G401 (cell line): ENCODE measurements around the gene ANKMY2. TPM values are rescaled to one million over a fixed set of nuclear protein-coding genes. Genes with fewer than 3 reads are reported as not detected.
"Not testable (repeated sequence)": the region's sequence is repeated elsewhere in the genome, so short reads cannot be mapped to it uniquely, and the experiment has no call there.

ENCODE experiments used
- DNase-seq: peaks from one replicate; pipeline ENCODE4 v3.0.0-alpha.2; 2015; ENCODE audit warnings: low spot score
- in situ Hi-C: cut with HindIII; loops from 2 replicates; pipeline ENCODE4 v1.10.0; 2016; ENCODE audit warnings: low sequenced_read_pairs, mixed read lengths
- total RNA-seq: library from RNA; depleted of rRNA; stranded (reverse); fragments of >200 nt; shearing (Covaris generic); gene quantifications from 2 replicates; pipeline ENCODE4 v1.2.3, GENCODE V29; 2014

The ANKMY2 gene
- total RNA-seq, 1 experiment from 2014 or later, result 20.5 TPM

DNA sequence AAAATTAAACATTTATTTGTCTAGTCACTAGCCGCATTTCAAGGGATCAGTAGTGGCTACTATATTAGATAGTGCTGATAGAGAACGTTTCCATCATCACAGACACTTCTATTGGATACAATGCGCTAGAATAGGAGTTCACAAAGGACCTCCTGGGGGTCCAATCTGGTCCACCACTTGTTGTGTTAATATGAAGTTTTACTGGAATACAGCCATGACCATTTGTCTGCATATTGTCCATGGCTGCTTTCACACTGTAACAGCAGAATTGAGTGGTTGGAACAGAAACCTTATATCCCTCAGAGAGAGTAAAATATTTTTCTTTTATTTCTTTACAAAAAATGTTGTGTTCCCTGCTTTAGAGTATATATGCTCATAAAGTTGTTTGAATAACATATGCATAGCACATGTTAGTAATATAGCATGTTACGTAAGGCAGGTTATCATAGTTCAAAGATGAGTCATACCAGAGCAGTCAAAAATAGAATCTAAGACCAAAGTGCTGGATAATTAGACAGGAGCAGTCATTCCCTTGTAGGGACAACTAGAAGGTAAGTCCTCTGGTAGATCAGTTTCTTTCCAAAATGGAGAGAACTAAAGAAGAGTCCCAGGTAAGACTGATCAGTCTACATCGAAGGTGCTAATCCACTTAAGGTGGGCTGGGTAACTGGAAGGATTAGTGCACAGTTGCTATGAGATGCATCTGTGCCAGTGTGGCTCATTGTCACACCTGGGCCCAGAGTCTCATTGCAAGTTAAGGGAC lies 15.3 kb upstream of the ANKMY2 start:
- in situ Hi-C loops, result no loop called here
- DNase-seq, result peak; percentile 19

DNA sequence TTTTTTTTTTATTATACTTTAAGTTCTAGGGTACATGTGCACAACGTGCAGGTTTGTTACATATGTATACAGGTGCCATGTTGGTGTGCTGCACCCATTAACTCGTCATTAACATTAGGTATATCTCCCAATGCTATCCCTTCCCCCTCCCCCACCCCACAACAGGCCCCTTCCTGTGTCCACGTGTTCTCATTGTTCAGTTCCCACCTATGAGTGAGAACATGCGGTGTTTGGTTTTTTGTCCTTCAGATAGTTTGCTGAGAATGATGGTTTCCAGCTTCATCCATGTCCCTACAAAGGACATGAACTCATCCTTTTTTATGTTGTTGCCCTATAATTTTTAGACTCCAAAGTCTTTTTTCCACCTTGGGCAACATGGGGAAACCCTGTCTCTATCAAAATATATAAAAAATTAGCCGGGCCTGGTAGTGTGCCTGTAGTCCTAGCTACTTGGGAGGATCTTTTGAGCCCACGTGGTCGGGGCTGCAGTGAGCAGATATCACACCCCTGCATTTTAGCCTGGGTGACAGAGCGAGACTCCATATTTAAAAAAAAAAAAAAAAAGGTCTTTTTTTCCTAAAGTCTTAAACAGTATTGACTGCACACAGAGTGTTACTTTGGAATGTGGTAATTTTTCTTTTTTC lies 14.4 kb upstream of the ANKMY2 start:
- DNase-seq, in situ Hi-C loops: not testable (repeated sequence)

DNA sequence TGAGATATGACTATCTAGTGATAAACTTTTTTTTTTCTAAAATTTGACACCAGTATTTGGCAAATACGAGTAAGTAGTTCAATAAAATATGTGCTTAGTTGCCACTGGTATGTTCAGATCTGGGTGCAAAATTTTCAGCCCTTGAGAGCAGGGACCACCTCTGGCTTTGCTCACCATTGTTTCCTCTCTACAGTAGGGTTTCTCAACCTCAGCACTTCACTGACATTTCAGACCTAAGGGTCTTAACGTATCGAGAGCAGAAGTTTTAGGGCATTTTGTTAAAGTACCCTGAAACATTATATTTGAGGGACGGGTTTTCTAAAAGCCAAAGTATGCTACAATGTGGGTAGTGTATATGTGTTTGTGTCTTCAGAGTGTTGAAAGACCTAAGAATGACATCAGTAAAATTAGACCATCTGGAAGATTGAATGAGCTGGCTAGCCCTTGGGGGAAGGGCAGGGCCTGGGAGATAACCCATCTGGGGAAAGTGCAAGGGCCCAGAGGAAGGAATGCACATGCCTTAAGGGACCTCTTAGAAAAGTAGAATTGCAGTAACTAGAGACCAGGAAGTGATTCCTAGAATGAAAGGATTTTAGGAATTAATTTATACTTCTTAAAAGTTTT lies 12.2 kb upstream of the ANKMY2 start:
- in situ Hi-C loops, result no loop called here
- DNase-seq, result no peak

DNA sequence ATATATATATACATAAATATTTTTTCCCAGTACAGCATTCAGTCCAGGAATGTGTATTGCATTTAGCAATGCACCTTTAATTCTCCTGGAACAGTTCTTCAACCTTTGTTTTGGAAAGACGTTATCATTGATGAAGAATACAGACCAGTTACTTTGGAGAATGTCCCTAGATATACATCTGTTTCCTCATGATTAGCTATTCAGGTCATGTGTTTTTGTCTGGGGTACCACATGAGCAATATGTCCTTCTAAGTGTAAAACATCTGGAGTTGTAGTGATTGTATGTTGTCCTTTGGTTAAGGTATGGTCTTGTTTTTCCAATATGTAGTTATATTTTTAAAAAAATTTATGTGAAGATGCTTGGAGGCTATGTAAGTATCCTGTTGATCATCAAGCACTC lies 10.6 kb upstream of the ANKMY2 start:
- in situ Hi-C loops, result no loop called here
- DNase-seq, result no peak

DNA sequence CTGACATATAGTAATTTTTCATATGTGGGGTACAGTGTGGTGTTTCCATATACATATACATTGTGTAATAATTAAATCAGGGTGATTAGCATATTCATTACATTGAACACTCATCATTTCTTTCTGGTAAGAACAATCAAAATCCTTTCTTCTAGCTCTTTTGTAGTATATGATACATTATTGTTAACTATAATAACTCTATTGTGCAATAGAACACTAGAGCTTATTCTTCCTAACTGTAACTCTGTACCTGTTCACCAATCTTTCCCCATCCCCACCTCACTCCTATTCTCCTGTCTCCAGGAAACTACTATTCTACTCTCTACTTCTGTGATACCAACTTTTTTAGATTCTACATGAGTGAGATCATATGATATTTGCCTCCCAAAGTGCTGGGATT lies 9.8 kb upstream of the ANKMY2 start:
- no peak for DNase-seq

DNA sequence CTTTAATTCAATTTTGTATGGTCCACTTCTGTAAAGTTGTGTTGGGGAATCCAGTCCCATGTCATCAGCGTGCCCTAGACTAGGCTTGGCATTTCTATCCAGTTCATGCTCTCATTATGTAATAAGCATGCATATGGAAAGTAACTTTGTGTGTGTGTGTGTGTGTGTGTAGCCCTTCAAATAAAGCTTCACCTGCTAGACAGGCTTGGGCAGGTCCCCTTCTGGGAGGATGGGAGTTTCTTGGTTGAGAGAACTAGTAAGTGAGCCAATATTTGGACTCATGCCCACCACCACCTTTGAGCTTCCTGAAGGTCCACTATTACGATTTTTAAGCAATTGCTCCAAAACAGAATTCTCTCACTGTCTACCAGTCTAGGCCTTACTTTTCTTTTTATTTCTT lies 7.3 kb upstream of the ANKMY2 start:
- DNase-seq, result no peak
- in situ Hi-C loops, result no loop called here

More for the DNA sequence above, 9.8 kb upstream of the ANKMY2 start:
- in situ Hi-C loops, result no loop called here

DNA sequence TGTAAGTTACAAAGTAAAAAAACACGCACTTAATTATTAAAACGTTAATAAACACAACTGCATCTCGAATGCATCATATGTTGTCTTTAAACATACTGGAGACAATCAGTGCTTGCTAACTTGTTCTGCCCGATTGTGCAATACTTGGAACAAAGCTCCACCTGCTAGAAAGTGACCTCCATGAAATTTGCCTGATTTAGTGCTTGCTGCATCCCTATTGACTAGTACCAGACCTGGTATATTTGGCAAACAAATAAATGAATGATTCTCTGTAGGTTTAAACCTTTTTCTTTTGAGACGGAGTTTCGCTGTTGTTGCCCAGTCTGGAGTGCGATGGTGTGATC lies 6.7 kb upstream of the ANKMY2 start:
- no peak for DNase-seq
- in situ Hi-C loops, result no loop called here

DNA sequence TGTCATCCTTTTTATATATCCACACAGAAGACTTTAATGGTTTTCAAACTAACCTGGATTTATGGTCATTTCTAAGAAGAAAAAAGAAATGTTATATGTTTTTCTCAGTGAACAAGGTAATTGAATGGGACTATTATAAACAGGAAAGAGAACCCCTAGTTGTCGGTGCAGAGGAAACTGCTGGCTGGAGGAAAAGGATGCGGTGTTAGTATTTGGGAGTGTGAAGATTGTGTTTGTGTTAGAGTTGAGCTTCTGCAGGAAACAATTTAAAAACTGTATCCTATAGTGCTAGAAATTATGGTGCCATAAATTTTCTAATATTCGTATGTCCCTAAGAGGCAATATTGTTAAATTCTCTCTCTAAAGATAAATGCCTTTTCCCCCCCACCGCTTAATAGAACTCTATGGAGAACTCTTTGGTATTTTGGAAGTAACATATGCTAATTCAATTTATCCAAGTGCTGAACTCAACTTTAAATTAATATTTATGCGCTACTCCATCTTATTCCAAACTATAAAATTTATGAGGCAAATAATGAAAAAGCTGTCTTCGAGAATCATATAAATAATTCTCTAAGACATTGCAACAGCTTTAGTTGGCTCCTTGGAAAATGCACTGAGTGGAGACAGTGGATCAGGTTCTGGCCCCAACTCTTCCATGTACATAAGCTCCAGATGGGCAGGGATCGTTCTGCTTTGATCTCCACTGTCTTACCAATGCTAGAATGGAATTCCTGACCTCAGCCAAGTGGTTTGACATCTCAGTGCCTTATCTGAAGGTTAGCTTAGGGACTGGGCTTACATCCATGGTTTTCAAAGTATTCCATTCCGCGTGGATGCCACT lies 6.1 kb upstream of the ANKMY2 start:
- no peak for DNase-seq
- in situ Hi-C loops, result no loop called here

DNA sequence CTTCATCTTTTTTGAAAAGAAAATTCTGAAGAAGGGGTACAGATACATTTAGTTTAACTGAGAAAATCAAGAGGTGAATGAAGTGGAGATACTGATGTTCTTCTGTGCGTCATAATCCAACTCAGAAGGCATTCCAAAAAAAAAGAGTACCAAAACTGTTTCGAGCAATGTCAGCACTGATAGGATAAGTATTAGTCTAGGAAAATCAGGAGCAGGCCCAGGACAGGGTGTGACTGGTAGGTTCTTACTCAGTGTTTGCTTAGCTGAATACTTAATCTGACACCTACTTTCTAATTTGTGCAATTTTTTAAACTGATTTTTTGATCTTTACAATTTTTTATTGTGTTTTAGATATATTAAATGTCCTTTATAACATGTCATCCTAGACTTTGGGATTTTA lies 4.7 kb upstream of the ANKMY2 start:
- no peak for DNase-seq
- in situ Hi-C loops, result no loop called here

DNA sequence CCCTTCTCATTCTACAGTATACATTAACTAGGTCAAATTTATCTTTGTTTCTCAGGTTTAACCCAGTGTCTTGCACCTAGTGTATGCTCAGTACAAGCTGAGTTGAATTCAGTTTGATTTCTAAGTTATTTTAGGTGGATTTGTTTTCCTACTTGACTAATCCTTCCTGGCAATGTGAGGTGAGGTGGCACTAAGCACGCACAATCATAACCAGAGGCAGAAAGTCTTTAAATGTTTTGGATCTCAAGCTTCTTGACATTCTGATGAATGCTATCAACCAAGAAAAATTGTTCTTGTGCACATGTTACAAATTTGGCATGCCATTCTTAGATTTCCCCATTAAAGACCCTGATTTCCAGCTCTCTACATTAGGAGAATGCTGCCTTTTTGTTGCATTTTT lies 3.6 kb upstream of the ANKMY2 start:
- in situ Hi-C loops, result no loop called here
- no peak for DNase-seq

DNA sequence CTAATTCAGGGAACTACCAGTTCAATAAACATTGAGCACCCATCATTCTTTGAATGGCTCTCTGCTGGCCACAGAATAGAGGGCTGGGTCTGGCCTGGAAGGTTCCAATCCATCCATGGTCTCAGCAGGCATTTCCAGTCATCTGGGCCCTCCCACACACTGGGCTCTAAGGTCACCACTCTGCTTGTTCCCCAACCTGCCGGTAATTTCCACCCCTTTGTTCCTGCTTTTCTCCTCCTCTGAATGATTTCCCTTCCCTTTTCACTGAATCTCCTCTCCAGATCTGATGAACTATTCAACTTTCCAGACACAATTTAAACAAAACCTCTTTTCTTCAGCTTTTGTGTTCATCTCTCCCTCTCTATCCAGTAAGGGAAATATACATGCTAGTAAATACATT lies 3.0 kb upstream of the ANKMY2 start:
- in situ Hi-C loops, result no loop called here
- DNase-seq, result peak; percentile 22

DNA sequence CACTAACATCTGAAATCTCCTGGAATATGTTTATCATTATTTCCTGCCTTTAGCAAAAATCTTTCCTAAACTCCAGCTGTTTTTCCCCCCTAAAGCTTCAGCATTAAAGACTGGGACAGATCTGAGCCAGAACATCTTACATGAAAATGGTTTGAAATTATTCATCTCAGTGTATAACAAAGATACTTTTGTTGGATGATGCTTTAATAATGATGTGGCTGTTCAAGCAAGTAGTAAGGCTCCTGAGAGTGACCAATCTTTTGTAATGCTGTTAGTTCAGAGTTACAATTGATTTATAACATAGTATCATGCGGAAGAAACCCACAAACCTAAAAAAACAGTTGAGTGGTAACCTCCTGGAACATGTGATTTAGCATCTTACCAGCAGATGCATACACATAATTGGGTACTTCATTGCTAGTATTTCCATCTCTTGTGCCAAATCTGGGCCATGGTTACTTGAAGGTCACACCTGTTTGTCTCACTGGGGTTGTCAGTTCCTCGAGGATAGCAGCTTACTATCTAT lies 1.9 kb upstream of the ANKMY2 start:
- in situ Hi-C loops, result no loop called here
- peak; percentile 34 for DNase-seq

DNA sequence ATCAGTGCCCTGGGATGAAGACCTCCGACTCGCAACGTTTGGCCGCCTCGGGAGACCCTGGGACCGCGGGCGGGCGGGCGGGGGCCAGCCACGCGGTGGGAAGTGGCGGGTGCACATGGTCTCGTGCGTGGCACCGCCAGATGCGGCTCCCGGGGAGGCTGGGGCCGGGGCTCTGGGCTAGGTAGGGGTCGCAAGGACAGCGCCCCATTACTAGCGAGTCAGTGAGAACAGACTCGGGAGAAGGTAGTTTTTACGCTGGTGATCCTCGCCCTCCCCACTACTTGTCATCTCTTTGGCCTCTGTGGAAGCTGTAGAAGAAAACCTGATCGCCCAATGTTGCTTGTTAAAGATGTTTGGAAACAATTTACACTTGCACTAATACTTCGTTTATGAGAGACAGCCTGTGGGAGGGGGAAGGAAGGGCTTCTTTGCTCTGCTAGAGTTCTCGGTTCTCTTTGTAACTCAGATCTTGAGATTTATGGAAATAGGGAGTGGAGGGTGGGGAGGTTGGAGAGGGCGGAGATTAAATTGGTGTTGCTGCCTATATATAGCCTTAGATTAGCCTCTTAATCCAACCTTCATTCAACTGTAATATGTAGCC lies 1.0 kb upstream of the ANKMY2 start:
- in situ Hi-C loops, result no loop called here
- peak; percentile 51 for DNase-seq

DNA sequence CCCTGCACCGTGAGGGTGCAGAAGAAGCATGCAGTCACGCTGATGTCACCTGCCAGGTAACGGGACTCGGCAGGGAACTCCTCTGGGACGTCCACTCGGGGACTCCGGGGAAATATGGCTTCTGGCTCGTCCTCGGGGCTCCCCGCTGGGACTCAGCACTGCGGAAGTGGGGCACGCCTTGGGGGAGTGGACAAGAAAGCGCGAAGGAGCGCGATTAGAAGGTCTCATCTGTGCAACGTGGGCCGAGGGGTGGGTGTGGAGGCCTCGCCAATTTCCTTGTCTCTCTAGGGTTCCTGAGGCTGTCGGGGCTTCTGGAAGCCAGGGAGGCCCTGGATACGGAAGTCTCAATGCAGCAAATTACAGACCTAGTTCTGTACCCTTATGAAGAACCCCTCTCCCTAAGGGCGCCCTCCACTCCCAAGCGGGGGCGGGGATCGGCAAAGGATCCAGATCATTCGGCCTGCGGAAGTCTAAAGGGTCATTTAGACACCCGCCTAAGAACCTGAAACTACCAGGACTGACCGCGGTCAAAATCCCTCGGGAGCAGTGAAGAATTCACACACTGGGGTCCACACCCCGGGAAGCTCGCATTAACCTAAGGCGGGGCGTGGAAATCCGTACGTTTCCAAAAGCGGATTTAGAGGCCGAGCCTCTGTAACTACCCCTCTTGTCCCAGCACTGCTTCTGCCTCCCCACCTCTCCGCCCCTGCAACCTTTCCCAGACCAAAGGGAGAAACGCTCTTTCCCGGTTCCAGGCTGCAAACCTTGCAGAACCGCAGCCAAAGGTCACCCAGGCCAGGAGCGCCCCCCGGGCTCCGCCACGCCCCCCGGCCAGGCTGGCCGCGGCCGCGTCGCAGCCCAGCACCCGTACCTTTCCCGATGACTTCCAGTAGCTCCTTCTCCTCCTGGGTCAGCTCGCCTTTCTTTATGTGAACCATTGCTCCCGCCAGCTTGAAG lies 640 bp downstream of the ANKMY2 start:
- in situ Hi-C loops, result no loop called here
- peak; percentile 39 for DNase-seq

DNA sequence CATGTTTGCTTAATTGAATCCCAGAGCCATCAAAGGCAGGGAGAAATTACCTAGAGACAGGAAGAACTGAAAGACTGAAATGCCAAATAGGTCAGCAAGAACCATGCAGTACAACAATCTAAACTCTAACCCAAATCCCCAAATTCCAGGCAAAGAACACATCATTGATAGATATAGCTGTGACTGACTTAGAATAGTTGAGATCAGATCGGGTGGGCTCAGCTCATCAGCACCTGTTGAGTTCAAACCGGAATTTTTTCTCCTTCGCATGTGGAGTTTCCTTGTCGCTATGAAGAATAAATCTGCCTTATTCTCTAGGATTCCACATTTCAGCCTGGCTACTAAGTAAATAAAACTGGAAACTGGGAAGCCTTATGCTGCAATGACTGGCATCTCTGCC lies 1.4 kb downstream of the ANKMY2 start:
- in situ Hi-C loops, result no loop called here
- peak; percentile 20 for DNase-seq

DNA sequence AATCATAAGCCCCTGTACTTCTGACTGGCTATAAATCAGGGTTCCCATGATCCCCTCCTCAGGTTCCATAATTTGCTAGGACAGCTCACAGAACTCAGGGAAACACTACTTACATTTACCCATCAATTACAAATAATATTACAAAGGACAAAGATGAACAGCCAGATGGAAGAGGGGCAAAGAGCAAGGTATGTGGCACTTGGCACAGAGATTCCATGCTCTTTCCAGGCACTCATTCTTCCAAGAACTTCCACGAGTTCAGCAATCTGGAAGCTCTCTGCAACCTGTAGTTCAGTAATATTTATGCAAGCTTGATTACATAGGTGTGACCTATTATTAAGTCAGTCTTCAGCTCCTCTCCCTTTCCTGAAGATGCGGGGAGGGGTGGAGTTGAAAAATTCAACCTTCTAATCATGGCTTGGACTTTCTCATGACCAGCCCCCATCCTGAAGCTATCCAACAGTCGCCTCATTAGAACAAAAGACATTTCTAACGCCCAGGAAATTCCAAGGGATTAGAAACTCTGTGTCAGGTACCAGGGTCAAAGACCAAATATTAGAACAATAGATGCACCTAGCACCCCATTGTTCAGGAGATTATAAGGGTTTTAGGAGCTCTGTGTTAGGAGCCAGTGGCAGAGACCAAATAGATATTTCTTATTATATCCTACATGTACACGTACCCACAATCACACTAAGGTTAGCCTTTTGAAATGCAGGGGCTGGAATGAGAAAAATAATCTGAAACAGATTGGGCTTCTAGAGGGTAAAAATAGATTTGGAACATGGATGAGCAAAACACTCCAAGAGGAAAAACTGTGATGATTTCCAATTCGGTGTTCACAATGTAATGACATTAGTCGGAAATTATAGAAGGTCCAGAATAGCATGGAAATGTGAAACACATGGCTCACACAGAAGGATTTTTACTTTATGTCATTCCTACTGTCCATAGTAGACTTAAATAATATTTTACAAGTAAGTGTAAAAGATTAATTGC lies 7.0 kb downstream of the ANKMY2 start:
- DNase-seq, result peak; percentile 58
- in situ Hi-C loops, result no loop called here

DNA sequence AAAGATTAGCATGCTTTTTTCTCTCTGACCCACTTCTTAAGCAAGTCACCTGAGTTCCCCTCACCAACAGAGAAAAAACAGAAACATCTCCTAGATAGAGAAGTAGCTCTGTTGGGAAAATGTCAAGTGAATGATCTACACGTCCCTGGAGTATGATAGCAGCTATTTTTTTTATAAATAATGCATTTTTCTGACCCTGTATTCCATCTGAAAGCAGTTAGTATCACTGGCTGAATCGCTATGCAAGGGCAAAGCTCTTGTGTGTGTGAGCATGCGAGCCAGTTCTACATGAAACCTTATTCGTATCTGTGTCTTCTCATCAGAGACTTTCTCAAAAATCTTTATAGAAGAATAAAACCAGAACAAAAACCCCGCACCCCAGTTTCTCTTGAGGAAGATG lies 8.2 kb downstream of the ANKMY2 start:
- in situ Hi-C loops, result no loop called here
- peak; percentile 44 for DNase-seq
